Measurements from ENCODE around the gene RHBDF2.

The RHBDF2 gene

DNA sequence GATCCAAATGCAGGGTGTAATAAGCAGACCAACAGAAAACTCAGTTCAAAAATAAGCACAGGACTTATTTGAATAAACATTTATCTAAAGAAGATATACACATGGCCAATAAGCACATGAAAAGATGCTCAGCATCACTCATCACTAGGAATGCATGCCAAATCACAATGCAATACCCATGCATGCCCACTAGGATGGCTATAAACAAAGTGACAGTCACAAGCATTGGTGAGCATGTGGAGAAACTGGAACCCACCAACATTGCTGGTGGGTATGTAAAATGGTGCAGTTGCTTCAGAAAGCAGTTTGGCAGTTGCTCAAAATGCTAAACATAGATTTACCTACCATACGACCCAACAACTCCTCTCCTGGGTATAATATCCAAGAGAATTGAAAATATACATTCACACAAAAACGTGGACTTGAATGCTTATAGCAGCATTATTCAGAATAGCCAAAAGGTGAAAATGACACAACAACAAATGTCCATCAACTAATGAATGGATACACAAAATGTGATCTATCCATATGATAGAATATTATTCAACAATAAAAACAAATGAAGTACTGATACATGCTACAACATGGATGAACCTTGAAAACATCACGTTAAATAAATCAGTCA, 68.4 kb downstream of the RHBDF2 start:
- no peak for DNase-seq

DNA sequence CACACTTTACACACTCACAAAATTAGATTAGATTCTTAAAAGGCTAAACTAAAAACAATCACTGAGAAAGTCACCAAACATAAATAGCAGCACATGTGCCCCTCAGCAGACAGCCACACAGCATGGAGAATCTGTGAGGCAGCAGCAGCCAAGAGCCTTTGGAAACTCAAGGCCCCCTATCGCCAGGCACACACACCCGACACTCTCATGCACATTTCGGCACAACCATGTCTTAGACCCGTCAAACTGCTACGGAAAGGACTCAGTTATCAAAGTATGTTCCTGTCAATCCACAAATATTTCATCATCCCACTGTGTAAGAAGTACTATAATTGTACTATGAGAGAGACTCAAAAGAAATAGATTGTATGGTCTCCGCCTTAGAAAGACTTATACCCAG, 69.2 kb downstream of the RHBDF2 start:
- no peak for DNase-seq

DNA sequence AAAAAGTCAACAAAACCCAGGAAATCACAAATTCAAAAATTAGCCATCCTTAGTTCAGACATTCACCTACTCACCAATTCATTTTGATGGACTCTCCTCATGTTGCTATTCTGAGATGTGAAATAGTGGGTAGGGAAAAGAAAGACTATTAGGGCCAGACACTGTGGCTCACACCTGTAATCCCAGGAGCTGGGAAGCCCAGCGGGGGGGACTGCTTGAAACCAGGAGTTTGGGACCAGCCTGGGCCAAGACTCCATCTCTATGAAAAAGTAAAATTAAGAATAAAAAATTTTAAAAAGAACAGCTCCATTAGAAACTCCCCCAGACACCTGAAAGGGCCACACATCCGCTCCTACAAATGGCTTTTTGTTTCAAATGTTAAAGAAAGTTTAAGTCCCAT, 69.7 kb downstream of the RHBDF2 start:
- DNase-seq: no peak

DNA sequence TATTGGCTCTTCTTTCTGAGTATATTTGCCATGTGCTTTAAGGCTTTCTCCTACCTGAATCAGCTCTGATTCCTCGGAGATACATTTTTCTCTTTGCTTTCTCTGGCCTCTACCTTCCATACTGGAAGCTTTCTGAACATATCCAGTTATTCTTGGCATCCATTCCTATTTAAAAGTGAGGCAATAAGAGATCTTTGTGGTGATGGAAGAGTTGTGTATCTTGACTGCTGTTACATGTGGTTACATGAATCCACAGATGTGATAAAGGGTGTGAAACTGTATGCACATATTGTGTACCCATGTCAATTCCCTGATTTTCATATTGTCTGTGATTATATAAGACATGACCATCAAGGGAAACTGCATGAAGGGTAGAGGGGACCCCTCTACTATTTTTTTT, 72.7 kb downstream of the RHBDF2 start:
- no peak for DNase-seq

DNA sequence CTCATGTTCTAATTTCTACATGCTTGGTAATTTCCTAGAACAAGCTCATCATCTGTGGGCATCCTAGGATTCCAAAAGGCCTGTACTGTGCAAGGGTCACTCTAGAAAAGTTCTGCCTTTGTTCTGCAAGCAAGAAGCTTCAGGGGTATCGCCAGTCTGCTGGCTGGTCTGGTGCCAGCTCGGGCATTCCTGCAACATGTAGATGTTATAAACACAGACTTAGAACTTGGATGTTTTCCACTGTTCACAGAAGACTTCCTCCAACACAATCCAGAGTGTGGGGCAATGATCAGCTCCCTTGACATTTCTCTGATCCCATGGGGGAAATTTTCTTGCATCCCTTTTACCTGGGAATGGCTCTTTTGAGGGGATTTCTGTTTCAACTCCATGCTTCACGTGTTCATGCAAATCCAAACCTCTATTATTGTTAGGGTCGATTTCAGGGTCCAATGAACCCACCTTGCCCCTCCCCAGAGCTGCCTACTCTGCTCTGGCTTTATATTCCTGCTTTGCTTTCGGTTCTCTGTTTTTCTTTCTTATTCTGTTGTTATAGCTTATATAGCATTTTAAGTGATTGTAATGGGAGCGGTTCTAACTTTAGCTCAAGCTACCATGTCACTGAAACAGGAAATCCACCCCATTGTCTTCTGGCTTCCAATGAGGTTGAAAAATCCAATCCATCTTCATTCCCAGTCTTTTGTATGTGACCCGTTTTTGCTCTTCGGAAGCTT, 73.6 kb downstream of the RHBDF2 start:
- no peak for DNase-seq

DNA sequence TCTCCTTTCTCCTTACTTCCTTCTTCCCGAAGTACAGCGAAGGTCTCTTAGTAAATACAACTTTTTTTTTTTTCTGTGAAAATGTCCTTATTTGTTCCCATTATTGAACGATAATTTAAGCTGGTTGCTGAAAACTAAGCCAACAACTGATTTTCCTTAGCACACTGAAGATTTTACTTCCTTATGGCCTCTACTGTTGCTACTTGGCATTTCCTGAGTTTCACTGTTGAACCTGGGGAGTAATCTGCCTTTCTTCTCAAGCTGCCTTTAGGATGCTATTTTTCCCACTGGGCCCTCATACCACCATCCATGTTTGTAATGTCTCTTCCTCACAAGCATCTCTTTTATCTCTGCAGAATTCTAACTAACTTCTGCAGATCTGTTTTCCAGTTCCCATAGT, 74.4 kb downstream of the RHBDF2 start:
- no peak for DNase-seq

DNA sequence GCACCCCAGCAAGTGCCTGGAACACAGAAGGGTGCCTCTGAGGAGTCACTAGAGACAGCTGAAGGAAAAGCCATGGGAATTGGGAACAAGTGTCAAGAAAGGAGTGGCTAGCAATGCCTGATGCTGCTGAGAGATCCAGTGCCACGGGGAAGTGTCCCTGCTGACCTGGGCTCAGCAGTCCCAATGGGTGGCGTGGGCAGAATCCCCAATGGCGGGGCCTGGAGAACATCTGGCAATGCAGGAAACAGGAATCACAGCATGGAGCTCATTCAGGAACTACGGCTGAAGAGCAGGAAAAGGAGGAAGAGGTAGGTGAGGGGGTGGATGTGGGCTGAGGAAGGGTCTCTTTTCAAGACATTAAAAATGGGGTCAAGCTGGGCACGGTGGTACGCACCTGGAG, 78.4 kb downstream of the RHBDF2 start:
- no peak for DNase-seq

DNA sequence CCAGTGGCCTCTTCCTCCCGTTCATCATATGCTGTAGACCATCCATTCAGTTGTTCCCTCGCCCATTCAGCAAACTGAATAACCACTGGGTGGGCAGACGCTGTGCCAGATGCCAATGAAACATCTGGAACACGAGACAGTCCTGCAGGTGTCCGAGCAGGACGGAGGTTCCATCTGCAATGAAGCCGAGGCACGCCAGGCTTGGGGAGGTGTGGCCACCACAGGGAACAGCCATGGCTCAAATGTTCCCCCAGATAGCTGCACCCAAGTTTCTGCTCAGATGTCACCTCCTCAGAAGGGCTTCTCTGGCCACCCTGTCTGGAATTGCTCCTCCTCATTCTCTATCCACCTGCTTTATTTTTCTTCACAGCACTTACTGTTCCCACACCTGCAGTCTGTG, 78.8 kb downstream of the RHBDF2 start:
- no peak for DNase-seq

DNA sequence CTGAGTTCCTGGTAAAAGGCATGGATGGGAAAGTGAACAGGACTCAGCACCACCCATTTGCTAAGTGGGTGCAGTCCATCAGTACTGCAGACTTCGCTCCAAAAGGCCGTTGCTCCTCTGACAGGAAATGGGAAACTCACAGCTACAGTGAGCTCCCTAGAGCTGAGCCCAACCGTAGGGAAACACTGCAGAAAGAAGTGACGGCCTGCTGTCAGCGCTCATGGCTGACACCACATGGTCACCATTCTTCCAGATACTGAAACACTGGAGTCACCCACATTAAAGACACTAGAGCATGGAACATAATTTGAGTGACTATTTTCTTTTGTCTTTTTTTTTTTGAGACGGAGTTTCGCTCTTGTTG, 80.2 kb downstream of the RHBDF2 start:
- no peak for DNase-seq
